Suppressor macrophage treated with lipopolysaccharide for 4 hours (primary cell): Measurements from ENCODE around the gene CAPZB.
A peak's percentile ranks its signal among the peaks of the same experiment; 100 is the strongest.
"Not testable (repeated sequence)": the region's sequence is repeated elsewhere in the genome, so short reads cannot be mapped to it uniquely, and the experiment has no call there.

Source experiments
- DNase-seq: peaks from one replicate; pipeline ENCODE4 v3.0.0-alpha.2; 2020

Gene CAPZB

GRCh38 chr1:19485362-19486187 lies at the start of gene CAPZB:
TSS of gene CAPZB (minus strand) at chr1:19485539. CDS start at chr1:19485438, 101 bp downstream.
- DNase-seq, result peak; percentile 98

DNA sequence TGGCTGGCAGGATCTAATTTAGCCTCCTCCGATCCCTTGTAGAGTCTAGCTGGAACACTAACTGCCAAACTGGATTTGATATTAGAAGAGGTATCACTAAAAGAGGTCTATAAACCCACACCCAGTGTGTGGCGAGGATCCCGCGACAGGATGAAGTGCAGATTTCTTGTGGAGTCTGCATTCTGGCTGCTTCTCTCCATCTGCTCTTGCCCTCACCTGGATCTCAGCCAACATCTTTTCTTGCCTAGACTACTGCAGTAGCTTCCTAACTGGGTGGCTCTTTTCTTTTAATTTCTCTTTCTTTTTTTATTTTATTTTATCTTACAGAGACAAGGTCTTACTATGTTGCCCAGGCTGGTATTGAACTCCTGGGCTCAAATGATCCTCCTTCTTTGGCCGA lies 48.9 kb upstream of the CAPZB start:
- no peak for DNase-seq

DNA sequence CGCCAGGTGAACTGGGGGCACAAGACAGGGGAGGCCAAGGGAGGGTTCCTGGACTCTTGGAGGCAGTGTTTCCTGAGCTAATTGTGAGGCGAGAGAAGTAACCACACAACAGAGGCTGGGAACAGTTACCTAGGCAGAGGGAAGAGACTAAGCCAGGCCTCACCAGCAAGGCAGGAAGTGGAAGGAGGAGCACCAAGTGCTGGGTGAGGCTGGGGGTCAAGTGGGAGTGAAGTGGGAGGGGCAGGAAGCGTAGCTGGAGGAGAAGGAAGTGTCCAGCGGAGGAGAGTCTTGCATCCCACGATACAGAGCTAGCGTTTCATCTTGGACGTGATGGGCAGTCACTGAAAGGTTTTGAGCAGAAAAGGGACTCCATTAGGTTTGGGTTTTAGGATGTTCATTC lies 48.3 kb upstream of the CAPZB start:
- peak; percentile 44 for DNase-seq

GRCh38 chr1:19532519-19532918 lies 47.2 kb upstream of the CAPZB start:
- DNase-seq, result no peak

- no peak for DNase-seq
Measured at GRCh38 chr1:19529664-19530063, 44.3 kb upstream of the CAPZB start.

DNA sequence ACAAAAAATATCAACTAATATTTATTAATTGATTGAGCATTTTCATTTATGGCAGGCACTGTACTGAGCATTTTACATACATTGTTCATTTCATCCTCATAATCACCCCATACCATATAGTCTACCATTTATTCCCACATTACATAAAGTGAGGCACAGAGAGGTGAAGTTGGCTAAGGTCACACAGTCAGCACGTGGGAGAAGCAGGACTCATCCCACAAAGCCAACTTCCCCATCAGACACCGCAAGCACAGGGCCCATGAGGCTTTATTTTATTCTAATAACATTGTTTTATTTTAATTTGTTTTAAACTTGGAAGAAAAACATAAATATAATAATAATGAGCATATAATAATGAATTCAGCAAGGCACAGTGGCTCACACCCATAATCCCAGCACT lies 43.1 kb upstream of the CAPZB start:
- peak; percentile 32 for DNase-seq

GRCh38 chr1:19525607-19526545 lies 40.5 kb upstream of the CAPZB start:
- peak; percentile 37 for DNase-seq

DNA sequence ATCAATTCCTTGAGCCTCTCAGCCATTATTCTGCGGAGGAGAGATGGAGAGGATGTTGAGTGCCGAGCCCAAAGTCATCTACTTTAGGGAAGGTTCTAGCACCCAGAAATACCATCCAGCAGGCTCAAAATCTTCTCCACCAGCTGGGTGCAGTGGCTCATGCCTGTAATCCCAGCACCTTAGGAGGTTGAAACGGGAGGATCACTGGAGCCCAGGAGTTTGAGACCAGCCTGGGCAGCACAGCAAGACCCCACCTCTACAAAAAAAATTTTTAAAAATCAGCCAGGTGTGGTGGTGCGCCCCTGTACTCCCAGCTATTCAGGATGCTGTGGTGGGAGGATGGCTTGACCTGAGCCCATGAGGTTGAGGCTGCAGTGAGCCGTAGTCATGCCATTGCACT lies 39.5 kb upstream of the CAPZB start:
- DNase-seq, result no peak

GRCh38 chr1:19522570-19522969 lies 37.2 kb upstream of the CAPZB start:
- DNase-seq, result not testable (repeated sequence)

GRCh38 chr1:19521411-19521810 lies 36.1 kb upstream of the CAPZB start:
- DNase-seq, result no peak

- peak; percentile 39 for DNase-seq
Measured at GRCh38 chr1:19517017-19517416, 31.7 kb upstream of the CAPZB start.

DNA sequence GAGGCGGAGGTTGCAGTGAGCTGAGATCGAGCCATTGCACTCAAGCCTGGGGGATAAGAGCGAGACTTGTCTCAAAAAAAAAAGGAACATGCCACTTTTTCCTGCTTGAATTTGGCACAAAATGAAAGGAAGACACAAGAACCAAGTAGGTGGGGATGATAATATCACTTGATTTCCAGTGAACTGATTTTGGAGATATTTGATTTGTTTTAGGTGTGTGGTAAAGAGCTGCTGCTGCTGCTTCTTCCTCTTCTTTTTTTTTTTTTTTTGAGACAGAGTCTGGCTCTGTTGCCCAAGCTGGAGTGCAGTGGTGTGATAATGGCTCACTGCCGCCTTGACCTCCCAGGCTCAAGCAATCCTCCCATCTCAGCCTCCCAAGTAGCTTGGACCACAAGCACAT lies 29.9 kb upstream of the CAPZB start:
- no peak for DNase-seq

GRCh38 chr1:19514391-19514831 lies 29.1 kb upstream of the CAPZB start:
- no peak for DNase-seq

- peak; percentile 51 for DNase-seq
Measured at GRCh38 chr1:19512545-19512944, 27.2 kb upstream of the CAPZB start.

DNA sequence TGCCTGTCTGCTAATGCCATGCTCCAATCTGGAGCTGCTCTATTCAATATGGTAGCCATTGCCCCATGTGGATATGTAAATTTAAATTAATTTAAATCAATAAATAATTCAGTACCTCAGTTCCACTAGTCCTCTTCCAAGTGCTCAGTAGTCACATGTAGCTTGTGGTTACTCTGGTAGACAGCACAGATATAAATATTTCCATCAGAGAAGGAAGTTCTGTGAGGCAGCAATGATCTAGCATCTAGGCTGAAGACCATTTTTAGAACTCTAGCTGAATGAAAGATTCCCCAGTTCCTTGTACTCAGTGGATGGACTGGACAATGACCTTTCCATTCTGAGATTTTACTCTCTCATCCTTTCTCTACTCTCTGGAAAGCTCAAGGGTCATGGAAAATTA lies 25.8 kb upstream of the CAPZB start:
- peak; percentile 46 for DNase-seq

- DNase-seq, result not testable (repeated sequence)
Measured at GRCh38 chr1:19509647-19510046, 24.3 kb upstream of the CAPZB start.

- DNase-seq, result no peak
Measured at GRCh38 chr1:19507516-19507915, 22.2 kb upstream of the CAPZB start.

GRCh38 chr1:19505693-19506457 lies 20.5 kb upstream of the CAPZB start:
- DNase-seq, result peak; percentile 85

DNA sequence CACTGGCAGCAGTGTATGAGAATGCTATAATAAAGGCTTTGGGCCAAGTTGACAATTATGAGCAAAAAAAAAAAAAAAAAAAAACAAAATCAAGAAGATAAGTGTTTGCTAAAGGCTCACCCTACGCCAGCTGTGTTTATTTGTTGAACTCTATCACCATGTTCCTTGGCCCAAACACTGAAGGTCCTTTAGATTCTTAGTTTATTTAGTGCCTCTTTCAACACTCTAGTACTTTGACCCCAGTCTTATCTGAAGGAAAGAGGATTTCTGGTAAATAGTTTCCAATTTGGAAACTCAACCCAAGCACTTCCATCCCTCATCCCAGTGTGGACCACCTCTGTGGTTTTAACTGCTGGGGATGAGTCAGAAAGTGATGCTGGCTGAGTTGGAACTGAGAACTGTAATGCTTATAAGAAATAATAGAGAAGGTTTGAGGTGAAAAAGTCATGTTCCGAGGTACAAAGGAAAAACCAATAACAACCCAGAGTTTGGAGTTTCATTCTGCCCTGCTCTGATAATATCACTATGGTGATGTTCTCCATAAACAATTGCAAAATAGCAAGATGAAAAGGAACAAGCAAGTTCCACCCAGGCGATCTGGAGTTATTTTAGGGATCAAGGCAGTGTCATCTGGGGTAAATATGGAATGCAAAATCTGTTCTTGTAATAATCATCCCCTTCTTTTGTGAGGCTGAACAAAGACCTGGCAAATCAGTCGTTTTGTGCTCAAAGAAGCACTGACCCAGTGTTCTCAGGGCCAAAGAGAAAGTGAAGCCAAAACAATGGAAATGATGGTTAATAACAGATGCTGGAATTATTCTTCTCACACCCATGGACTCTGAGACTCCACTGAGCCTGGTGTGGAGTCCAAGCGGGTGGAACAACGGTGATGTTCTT lies 19.7 kb upstream of the CAPZB start:
- DNase-seq, result peak; percentile 35

DNA sequence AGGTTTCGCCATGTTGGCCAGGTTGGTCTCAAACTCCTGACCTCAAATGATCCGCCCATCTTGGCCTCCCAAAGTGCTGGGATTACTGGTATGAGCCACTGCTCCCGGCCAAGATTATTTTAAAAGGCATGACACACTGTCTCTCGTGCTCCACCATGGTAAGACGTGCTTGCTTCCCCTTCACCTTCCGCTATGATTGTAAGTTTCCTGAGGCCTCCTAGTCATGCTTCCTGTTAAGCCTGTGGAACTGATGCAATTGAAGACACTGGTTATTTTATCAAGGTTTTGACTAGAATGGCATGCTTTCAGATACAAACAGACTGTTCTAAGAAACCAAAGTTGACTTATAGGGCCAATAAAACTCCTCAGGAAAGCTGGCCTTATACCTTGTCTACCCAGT lies 16.9 kb upstream of the CAPZB start:
- peak; percentile 39 for DNase-seq

GRCh38 chr1:19499887-19500286 lies 14.5 kb upstream of the CAPZB start:
- DNase-seq, result not testable (repeated sequence)

DNA sequence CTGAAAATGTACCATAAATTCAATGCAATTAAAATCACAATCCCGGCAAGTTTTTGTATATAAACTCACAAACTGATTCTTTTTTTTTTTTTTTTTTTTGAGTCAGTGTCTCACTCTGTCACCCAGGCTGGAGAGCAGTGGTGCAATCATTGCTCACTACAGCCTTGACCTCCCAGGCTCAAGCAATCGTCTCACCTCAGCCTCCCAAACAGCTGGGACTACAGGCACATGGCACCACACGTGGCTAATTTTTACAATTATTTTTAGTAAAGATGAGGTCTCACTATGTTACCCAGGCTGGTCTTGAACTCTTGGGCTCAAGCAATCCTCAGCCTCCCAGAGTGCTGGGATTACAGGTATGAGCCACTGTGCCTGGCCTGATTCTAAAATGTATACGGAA lies 12.1 kb upstream of the CAPZB start:
- DNase-seq, result not testable (repeated sequence)
